HG03432 (cell line): Measurements from ENCODE around the gene ANG.
"Not testable (repeated sequence)": the region's sequence is repeated elsewhere in the genome, so short reads cannot be mapped to it uniquely, and the experiment has no call there.

Experiments
- ATAC-seq: cut with Tn5 transposase; IDR thresholded peaks from one replicate; pipeline ENCODE4 v1.9.1; 2021; ENCODE audit warnings: mild to moderate bottlenecking, moderate library complexity; ENCODE audit not compliant: unreplicated experiment

The ANG gene

GRCh38 chr14:20734430-20734806 lies 45.9 kb downstream of the ANG start:
- ATAC-seq = no peak

DNA sequence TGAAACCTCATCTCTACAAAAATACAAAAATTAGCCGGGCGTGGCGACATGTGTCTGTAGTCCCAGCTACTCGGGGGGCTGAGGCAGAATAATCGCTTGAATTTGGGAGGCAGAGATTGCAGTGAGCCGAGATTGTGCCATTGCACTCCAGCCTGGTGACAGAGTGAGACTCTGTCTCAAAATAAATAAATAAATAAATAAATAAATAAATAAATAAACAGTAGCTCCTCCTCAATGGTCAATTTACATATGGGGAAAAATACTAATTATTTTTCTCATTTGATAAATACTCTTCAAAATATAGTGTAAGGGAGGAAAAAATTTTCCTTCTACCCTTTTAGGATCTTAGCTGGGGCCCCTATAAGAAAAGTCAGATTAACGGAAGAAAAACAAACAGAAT lies 49.7 kb downstream of the ANG start:
- not testable (repeated sequence) for ATAC-seq

DNA sequence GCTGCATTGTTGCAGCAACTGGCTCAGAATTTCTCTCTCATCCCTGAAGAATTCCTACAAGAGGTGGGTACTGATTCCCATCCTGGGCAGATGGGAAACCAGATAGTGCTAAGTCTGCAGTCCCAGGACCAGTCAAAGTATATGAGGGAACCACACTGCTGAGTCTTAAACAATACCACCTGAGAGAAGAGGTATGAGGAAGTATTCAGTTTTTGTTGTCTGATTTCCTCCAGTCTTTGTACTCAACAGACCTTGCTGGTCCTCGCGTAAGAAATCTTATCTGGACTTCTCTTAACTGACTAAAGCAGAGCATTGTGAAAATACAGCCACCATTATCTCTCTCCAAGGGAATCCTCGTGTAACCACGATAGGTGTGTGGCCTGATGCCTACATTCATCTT lies 53.6 kb downstream of the ANG start:
- ATAC-seq = no peak

DNA sequence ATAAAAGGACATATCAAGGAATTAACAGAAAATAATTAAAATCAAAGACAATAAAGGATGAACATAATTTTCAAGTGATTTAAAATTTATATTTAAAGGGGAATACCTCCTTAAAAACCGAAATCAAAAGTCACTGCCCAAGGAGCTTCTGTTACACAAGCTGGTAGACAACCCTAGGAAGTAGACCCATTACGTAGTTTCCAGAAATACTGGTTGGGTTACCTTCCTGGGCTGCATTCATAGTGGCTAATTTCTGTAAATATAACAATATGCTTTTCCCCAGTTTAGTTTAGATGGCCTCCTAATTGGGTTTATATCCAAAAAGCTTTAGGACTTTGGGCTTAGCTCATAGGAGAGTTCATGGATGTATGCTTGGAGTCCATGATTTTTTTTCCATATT lies 55.0 kb downstream of the ANG start:
- ATAC-seq = no peak
